Measurements from ENCODE around the gene ANKS6.

DNA sequence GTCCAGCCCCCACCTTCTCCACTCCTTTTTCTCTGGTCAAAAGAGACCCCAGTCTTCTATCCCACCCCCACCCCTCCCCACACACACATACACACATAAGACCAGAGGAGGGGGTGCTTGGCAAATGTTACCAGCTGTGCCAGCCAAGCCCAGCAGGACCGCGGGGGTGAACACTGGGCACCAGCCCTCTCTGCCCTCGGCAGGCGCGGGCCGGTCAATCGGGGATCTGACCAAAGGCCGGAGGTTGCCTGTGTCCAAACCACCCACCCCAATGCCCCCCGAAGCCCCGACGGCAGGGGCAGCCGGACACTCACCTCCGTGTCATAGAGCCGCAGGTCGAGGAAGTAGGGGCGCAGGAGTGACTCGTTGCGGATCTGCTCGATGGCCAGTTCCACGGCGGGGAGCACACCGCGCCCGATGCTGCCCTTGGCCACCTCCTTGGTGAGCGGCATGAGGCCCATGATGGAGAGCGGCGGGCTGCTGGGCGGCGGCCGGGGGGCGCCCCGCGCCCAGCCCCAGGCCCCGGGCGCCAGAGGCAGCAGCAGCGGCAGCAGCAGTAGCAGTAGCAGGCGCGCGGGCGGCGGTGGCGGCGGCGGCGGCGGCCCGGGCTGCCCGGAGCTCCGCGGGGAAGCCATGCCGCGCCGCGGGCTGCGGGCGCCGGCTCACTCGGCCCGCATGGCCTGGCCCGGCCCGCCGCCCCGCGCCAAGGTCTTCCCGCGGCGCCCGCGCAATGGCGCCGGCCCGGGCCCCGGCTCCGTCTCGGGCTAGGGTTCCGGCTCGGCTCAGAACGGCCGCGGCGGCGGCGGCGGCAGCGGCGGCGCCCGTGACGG is 88.0 kb downstream of the ANKS6 start:
- TF ChIP-seq MAZ (IDR thresholded peaks at IDR 0.05; ENCODE audit: borderline replicate concordance, low read depth, low read length) = no peak
- TF ChIP-seq CTCF (conservative IDR thresholded peaks at IDR 0.05; ENCODE audit: low read depth, low read length) = no peak
- TF ChIP-seq SMC3 (IDR thresholded peaks at IDR 0.05; ENCODE audit: low read depth, low read length) = no peak
- no peak for TF ChIP-seq CEBPB (IDR thresholded peaks at IDR 0.05; ENCODE audit: low read depth, low read length)
- TF ChIP-seq MXI1 (IDR thresholded peaks at IDR 0.05; ENCODE audit: borderline replicate concordance, low read depth, low read length) = no peak
- TF ChIP-seq POLR2A (IDR thresholded peaks at IDR 0.05; ENCODE audit: low read depth, low read length) = no peak
- TF ChIP-seq RAD21 (IDR thresholded peaks at IDR 0.05; ENCODE audit: low read length) = no peak
- no peak for TF ChIP-seq USF2 (IDR thresholded peaks at IDR 0.05; ENCODE audit: low read depth, low read length)
- no peak for TF ChIP-seq FOS (IDR thresholded peaks at IDR 0.05; ENCODE audit: low read depth, low read length)
- no peak for TF ChIP-seq ELK1 (IDR thresholded peaks at IDR 0.05; ENCODE audit: borderline replicate concordance, low read depth, low read length)
- no peak for TF ChIP-seq MAFK (IDR thresholded peaks at IDR 0.05; ENCODE audit: low read depth, low read length)

Measured in IMR-90 (cell line).